Measurements from ENCODE around the gene CLCN2.

The CLCN2 gene

GRCh38 chr3:184361532-184361931 lies at the start of gene CLCN2, which contains the start of gene POLR2H:
CLCN2 (minus strand) TSS chr3:184361605; CDS start chr3:184361479, 126 bp downstream.
POLR2H (plus strand) TSS chr3:184361710; CDS start chr3:184363493, 1,783 bp downstream.
- Histone ChIP-seq H3K4me3 (ENCODE audit: low read length) (peak within 1 kb of the TSS; percentile 91), H3K9ac (ENCODE audit: low read length) (peak within 1 kb of the TSS; percentile 97), H3K9me3 (ENCODE audit: control insufficient read depth, low read length) (no peaks in the 10 kb centered on the region), H3K36me3 (ENCODE audit: control insufficient read depth, insufficient read depth, low read length) (no peaks in the 10 kb centered on the region), H3K4me1 (ENCODE audit: control insufficient read depth, insufficient read depth, low read length) (peaks cover 26% of the 10 kb centered on the region), H3K27me3 (ENCODE audit: control insufficient read depth, insufficient read depth, low read length) (no peaks in the 10 kb centered on the region)

- no peaks in the 10 kb centered on the region for H3K36me3 ChIP-seq (ENCODE audit: control insufficient read depth, insufficient read depth, low read length)
- H3K27me3 ChIP-seq (ENCODE audit: control insufficient read depth, insufficient read depth, low read length) = no peaks in the 10 kb centered on the region
- H3K9me3 ChIP-seq (ENCODE audit: control insufficient read depth, low read length) = no peaks in the 10 kb centered on the region
- no peak overlapping the region for H3K9ac ChIP-seq (ENCODE audit: low read length)
- H3K4me1 ChIP-seq (ENCODE audit: control insufficient read depth, insufficient read depth, low read length) = peaks cover 5% of the 10 kb centered on the region
- no peak overlapping the region for H3K4me3 ChIP-seq (ENCODE audit: low read length)
These were observed 48.6 kb upstream of the CLCN2 start for GRCh38 chr3:184409946-184410500.

GRCh38 chr3:184409331-184409926 lies 48.0 kb upstream of the CLCN2 start:
- Histone ChIP-seq H3K9ac (ENCODE audit: low read length) (no peak overlapping the region), H3K27me3 (ENCODE audit: control insufficient read depth, insufficient read depth, low read length) (peaks cover 1% of the 10 kb centered on the region), H3K9me3 (ENCODE audit: control insufficient read depth, low read length) (no peaks in the 10 kb centered on the region), H3K4me1 (ENCODE audit: control insufficient read depth, insufficient read depth, low read length) (peaks cover 5% of the 10 kb centered on the region), H3K36me3 (ENCODE audit: control insufficient read depth, insufficient read depth, low read length) (no peaks in the 10 kb centered on the region), H3K4me3 (ENCODE audit: low read length) (no peak overlapping the region)

DNA sequence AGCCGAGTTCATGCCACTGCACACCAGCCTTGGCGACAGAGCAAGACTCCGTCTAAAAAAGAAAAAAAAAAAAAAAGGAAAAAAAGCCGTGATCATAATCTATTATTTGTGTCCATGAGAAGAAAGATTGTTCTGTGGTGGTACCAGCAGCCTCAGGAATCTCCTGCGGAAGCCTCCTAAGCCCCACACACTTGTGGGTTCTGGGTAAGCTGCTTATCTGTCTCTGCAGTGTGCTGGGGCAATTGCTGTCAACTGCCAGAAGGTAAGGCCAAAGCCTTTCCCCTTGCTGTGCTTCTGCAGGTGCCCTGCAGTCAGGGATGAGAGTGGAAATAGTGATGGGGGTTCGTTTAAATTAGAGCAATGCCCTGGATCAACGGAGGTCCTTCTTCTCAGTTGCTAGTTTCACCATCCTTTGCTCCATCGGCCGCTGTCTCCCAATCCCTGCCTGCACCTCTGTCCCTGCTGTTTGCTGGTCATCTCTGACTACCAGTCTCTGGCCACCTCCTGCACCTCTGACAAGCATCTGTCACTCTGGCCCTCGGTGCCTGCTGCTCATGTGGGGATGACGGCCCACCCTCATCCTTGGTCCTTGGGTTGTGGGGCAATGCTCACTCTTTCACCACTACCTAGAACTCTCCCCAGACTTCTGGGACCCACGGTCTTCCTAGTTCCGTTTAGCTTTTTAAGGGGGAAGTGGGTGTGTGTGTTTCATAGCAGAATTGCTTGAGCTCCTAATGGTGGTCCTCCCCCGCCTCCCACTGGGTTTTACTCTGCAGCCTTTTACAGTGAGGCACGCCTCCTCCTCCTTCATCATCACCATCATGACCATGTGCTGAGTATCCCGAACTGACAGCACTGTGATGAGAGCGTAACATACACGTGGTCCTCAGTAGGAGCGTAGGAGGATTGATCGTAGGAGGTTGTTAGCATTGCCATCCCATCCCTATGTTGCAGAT lies 43.9 kb upstream of the CLCN2 start:
- Histone ChIP-seq H3K36me3 (ENCODE audit: control insufficient read depth, insufficient read depth, low read length) (no peaks in the 10 kb centered on the region), H3K4me1 (ENCODE audit: control insufficient read depth, insufficient read depth, low read length) (peaks cover 5% of the 10 kb centered on the region), H3K9ac (ENCODE audit: low read length) (no peak overlapping the region), H3K9me3 (ENCODE audit: control insufficient read depth, low read length) (no peaks in the 10 kb centered on the region), H3K27me3 (ENCODE audit: control insufficient read depth, insufficient read depth, low read length) (peaks cover 7% of the 10 kb centered on the region), H3K4me3 (ENCODE audit: low read length) (no peak overlapping the region)

DNA sequence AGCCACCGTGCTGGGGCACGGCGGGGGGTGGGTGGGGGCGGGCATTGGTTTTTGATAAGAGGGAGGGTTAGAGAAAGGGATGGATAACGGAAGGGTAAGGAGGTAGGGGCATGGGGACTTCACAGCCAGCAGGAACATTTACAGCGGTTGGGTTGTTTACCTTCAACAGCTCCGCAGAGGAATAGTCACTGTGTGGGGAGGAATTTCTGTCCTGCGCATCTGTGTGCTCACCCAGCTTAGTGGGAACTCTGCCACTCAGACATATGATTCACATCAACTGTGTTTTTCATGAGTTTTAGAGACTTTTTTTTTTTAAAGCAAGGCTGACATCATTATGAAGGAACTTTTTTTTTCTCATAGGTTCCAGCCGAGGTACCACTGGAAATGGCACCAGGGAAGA lies 38.0 kb upstream of the CLCN2 start:
- peaks cover 8% of the 10 kb centered on the region for H3K27me3 ChIP-seq (ENCODE audit: control insufficient read depth, insufficient read depth, low read length)
- H3K4me3 ChIP-seq (ENCODE audit: low read length) = no peak overlapping the region
- no peaks in the 10 kb centered on the region for H3K4me1 ChIP-seq (ENCODE audit: control insufficient read depth, insufficient read depth, low read length)
- no peaks in the 10 kb centered on the region for H3K36me3 ChIP-seq (ENCODE audit: control insufficient read depth, insufficient read depth, low read length)
- no peak overlapping the region for H3K9ac ChIP-seq (ENCODE audit: low read length)
- no peaks in the 10 kb centered on the region for H3K9me3 ChIP-seq (ENCODE audit: control insufficient read depth, low read length)

DNA sequence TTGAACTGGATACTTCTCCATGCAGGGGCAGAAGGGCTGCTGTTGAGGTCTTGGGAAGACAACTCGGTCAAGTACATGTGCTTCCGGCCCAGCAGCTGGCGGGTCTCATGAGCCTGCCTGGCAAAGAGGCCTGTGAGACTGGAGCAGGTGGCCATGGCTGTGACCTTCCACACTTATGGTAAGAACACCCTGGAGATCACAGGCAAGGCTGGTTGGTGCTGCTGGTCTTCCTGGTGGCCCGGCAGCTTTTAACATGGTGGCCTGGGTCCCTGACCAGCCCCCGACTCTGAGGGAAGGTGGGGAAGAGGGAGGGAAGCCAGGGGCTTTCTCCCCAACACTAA lies 33.9 kb upstream of the CLCN2 start:
- Histone ChIP-seq H3K9ac (ENCODE audit: low read length) (no peak overlapping the region), H3K36me3 (ENCODE audit: control insufficient read depth, insufficient read depth, low read length) (no peaks in the 10 kb centered on the region), H3K4me3 (ENCODE audit: low read length) (no peak overlapping the region)

GRCh38 chr3:184391266-184391665 lies 29.9 kb upstream of the CLCN2 start:
- Histone ChIP-seq H3K9ac (ENCODE audit: low read length) (no peak overlapping the region), H3K4me1 (ENCODE audit: control insufficient read depth, insufficient read depth, low read length) (no peaks in the 10 kb centered on the region), H3K9me3 (ENCODE audit: control insufficient read depth, low read length) (no peaks in the 10 kb centered on the region), H3K27me3 (ENCODE audit: control insufficient read depth, insufficient read depth, low read length) (no peaks in the 10 kb centered on the region), H3K4me3 (ENCODE audit: low read length) (no peak overlapping the region), H3K36me3 (ENCODE audit: control insufficient read depth, insufficient read depth, low read length) (no peaks in the 10 kb centered on the region)

More for the DNA sequence above, 33.9 kb upstream of the CLCN2 start:
- peaks cover 2% of the 10 kb centered on the region for H3K27me3 ChIP-seq (ENCODE audit: control insufficient read depth, insufficient read depth, low read length)
- no peaks in the 10 kb centered on the region for H3K4me1 ChIP-seq (ENCODE audit: control insufficient read depth, insufficient read depth, low read length)
- H3K9me3 ChIP-seq (ENCODE audit: control insufficient read depth, low read length) = no peaks in the 10 kb centered on the region

DNA sequence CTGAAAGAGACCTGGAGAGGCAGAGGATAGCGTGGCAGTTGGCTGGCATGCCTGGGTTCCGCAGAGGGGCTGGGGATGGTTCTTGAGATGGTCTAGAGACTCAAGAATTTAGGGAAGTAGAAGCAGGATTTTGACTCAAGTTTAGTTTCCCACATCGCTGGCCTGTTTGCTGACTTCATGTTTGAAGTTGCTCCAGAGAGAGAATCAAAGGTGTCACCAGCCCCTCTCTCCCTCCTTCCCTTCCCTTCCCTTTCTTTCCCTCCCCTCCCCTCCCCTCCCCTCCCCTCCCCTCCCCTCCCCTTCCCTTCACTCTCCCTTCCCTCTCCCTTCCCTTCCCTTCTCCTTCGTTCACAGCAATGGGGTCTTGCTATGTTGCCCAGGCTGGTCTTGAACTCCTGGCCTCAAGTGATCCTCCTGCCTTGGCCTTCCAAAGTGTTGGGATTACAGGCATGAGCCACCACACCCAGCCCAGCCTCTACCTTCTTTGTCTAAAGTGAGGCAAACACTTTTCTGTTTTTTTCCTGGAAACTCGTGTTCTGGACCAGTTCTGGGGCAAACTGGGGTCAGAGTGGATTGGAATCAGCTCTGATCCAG lies 28.6 kb upstream of the CLCN2 start:
- no peak overlapping the region for H3K4me3 ChIP-seq (ENCODE audit: low read length)
- H3K36me3 ChIP-seq (ENCODE audit: control insufficient read depth, insufficient read depth, low read length) = no peaks in the 10 kb centered on the region
- H3K9me3 ChIP-seq (ENCODE audit: control insufficient read depth, low read length) = no peaks in the 10 kb centered on the region
- no peaks in the 10 kb centered on the region for H3K27me3 ChIP-seq (ENCODE audit: control insufficient read depth, insufficient read depth, low read length)
- H3K9ac ChIP-seq (ENCODE audit: low read length) = no peak overlapping the region
- no peaks in the 10 kb centered on the region for H3K4me1 ChIP-seq (ENCODE audit: control insufficient read depth, insufficient read depth, low read length)

DNA sequence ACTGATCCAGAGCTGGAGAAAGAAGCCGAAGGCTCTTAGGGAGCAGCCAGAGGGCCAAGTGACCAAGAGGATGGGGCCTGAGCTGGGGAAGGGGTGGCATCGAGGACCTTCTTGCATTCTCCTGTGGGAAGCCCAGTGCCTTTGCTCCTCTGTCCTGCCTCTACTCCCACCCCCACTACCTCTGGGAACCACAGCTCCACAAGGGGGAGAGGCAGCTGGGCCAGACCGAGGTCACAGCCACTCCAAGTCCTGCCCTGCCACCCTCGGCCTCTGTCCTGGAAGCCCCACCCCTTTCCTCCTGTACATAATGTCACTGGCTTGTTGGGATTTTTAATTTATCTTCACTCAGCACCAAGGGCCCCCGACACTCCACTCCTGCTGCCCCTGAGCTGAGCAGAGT lies 28.0 kb upstream of the CLCN2 start:
- Histone ChIP-seq H3K4me1 (ENCODE audit: control insufficient read depth, insufficient read depth, low read length) (no peaks in the 10 kb centered on the region), H3K4me3 (ENCODE audit: low read length) (no peak overlapping the region), H3K27me3 (ENCODE audit: control insufficient read depth, insufficient read depth, low read length) (no peaks in the 10 kb centered on the region), H3K9me3 (ENCODE audit: control insufficient read depth, low read length) (no peaks in the 10 kb centered on the region), H3K36me3 (ENCODE audit: control insufficient read depth, insufficient read depth, low read length) (no peaks in the 10 kb centered on the region), H3K9ac (ENCODE audit: low read length) (no peak overlapping the region)

GRCh38 chr3:184388936-184389230 lies 27.5 kb upstream of the CLCN2 start:
- Histone ChIP-seq H3K4me1 (ENCODE audit: control insufficient read depth, insufficient read depth, low read length) (no peaks in the 10 kb centered on the region), H3K36me3 (ENCODE audit: control insufficient read depth, insufficient read depth, low read length) (no peaks in the 10 kb centered on the region), H3K4me3 (ENCODE audit: low read length) (no peak overlapping the region), H3K9ac (ENCODE audit: low read length) (no peak overlapping the region), H3K27me3 (ENCODE audit: control insufficient read depth, insufficient read depth, low read length) (no peaks in the 10 kb centered on the region), H3K9me3 (ENCODE audit: control insufficient read depth, low read length) (no peaks in the 10 kb centered on the region)

GRCh38 chr3:184388164-184388935 lies 26.9 kb upstream of the CLCN2 start:
- Histone ChIP-seq H3K36me3 (ENCODE audit: control insufficient read depth, insufficient read depth, low read length) (no peaks in the 10 kb centered on the region), H3K4me1 (ENCODE audit: control insufficient read depth, insufficient read depth, low read length) (no peaks in the 10 kb centered on the region), H3K27me3 (ENCODE audit: control insufficient read depth, insufficient read depth, low read length) (no peaks in the 10 kb centered on the region), H3K4me3 (ENCODE audit: low read length) (no peak overlapping the region), H3K9me3 (ENCODE audit: control insufficient read depth, low read length) (no peaks in the 10 kb centered on the region), H3K9ac (ENCODE audit: low read length) (no peak overlapping the region)

All from mucosa of stomach (tissue), 1 donor.